GM18505 (cell line): ENCODE results near the gene L1CAM.

Source experiments
- ATAC-seq: cut with Tn5 transposase; IDR thresholded peaks from one replicate; pipeline ENCODE4 v1.9.1; 2021; ENCODE audit not compliant: unreplicated experiment
- POLR2A ChIP-seq: IDR thresholded peaks from 4 replicates; pipeline ENCODE4 v1.6.1; 2011; ENCODE audit warnings: borderline replicate concordance; ENCODE audit not compliant: insufficient read depth, insufficient read length; ENCODE audit errors: extremely low read depth

L1CAM gene

GRCh38 chrX:153845842-153846241 lies 40.1 kb downstream of the L1CAM start:
- ATAC-seq: no peak
- TF ChIP-seq POLR2A: no peak

GRCh38 chrX:153845195-153845594 lies 40.8 kb downstream of the L1CAM start:
- TF ChIP-seq POLR2A: no peak

GRCh38 chrX:153844509-153845082 lies 41.4 kb downstream of the L1CAM start:
- TF ChIP-seq POLR2A: no peak
- no peak for ATAC-seq

More at GRCh38 chrX:153845195-153845594, 40.8 kb downstream of the L1CAM start:
- no peak for ATAC-seq

GRCh38 chrX:153836921-153837320 lies 49.1 kb downstream of the L1CAM start:
- TF ChIP-seq POLR2A: no peak
- ATAC-seq: no peak

- TF ChIP-seq POLR2A: no peak
- no peak for ATAC-seq
Measured at GRCh38 chrX:153832728-153833127, 53.2 kb downstream of the L1CAM start.

- TF ChIP-seq POLR2A: no peak
- no peak for ATAC-seq
Measured at GRCh38 chrX:153831429-153832150, 54.4 kb downstream of the L1CAM start.

- no peak for ATAC-seq
- TF ChIP-seq POLR2A: no peak
Measured at GRCh38 chrX:153830640-153831428, 55.1 kb downstream of the L1CAM start.

GRCh38 chrX:153829799-153830639 lies 56.0 kb downstream of the L1CAM start, which contains the start of gene PDZD4:
TSS of gene PDZD4 (minus strand) at chrX:153830544. CDS start at chrX:153830298, 246 bp downstream.
- ATAC-seq: no peak
- TF ChIP-seq POLR2A: no peak

GRCh38 chrX:153829549-153829798 lies 56.5 kb downstream of the L1CAM start:
- no peak for TF ChIP-seq POLR2A
- no peak for ATAC-seq

- no peak for TF ChIP-seq POLR2A
- ATAC-seq: no peak
Measured at GRCh38 chrX:153828723-153829548, 57.0 kb downstream of the L1CAM start.

GRCh38 chrX:153828308-153828707 lies 57.7 kb downstream of the L1CAM start:
- no peak for ATAC-seq
- TF ChIP-seq POLR2A: no peak

GRCh38 chrX:153827903-153828302 lies 58.1 kb downstream of the L1CAM start:
- no peak for ATAC-seq
- TF ChIP-seq POLR2A: no peak
